Kidney epithelial cell (primary cell): Measurements from ENCODE around the gene STARD3. TPM values are rescaled to one million over a fixed set of nuclear protein-coding genes. Genes with fewer than 3 reads are reported as not detected.
A peak's percentile ranks its signal among the peaks of the same experiment; 100 is the strongest.

ENCODE experiments used
- DNase-seq: peaks from one replicate; pipeline ENCODE4 v3.0.0-alpha.2; 2010; ENCODE audit warnings: low read depth
- H3K27me3 ChIP-seq: 2 replicates; pipeline ENCODE4 v1.6.0; 2011; ENCODE audit warnings: low read length; ENCODE audit not compliant: control insufficient read depth, insufficient read depth
- H3K36me3 ChIP-seq: 2 replicates; pipeline ENCODE4 v1.5.1; 2011; ENCODE audit warnings: low read length; ENCODE audit not compliant: control insufficient read depth, insufficient read depth
- H3K4me3 ChIP-seq: 2 replicates; pipeline ENCODE4 v1.5.1; 2011; ENCODE audit warnings: low read depth, mild to moderate bottlenecking, control low read depth, low read length
- total RNA-seq: library from RNA; depleted of rRNA; stranded (reverse); fragments of >200 nt; gene quantifications from 2 replicates; pipeline ENCODE4 v1.2.3, GENCODE V29; 2015
- TF ChIP-seq, protein P1 (sequence below): IDR thresholded peaks from 2 replicates; pipeline ENCODE4 v1.5.1; 2011; ENCODE audit warnings: mild to moderate bottlenecking, moderate library complexity, low read length, control low read depth, inconsistent platforms; ENCODE audit not compliant: insufficient read depth, poor library complexity, severe bottlenecking

Gene STARD3
- total RNA-seq, 1 donor from 2014 or later = 52.6 TPM

- Histone ChIP-seq H3K4me3 (peak overlapping the region; percentile 48), H3K36me3 (no peaks in the 10 kb centered on the region), H3K27me3 (peaks cover 51% of the 10 kb centered on the region)
- no peak for DNase-seq
- TF ChIP-seq, protein P1, sequence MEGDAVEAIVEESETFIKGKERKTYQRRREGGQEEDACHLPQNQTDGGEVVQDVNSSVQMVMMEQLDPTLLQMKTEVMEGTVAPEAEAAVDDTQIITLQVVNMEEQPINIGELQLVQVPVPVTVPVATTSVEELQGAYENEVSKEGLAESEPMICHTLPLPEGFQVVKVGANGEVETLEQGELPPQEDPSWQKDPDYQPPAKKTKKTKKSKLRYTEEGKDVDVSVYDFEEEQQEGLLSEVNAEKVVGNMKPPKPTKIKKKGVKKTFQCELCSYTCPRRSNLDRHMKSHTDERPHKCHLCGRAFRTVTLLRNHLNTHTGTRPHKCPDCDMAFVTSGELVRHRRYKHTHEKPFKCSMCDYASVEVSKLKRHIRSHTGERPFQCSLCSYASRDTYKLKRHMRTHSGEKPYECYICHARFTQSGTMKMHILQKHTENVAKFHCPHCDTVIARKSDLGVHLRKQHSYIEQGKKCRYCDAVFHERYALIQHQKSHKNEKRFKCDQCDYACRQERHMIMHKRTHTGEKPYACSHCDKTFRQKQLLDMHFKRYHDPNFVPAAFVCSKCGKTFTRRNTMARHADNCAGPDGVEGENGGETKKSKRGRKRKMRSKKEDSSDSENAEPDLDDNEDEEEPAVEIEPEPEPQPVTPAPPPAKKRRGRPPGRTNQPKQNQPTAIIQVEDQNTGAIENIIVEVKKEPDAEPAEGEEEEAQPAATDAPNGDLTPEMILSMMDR = no peak
These were observed 18.6 kb upstream of the STARD3 start for GRCh38 chr17:39618246-39618913.

GRCh38 chr17:39618956-39619785, 17.8 kb upstream of the STARD3 start:
- TF ChIP-seq, protein P1 = no peak
- H3K4me3 ChIP-seq = no peak overlapping the region
- H3K27me3 ChIP-seq = peaks cover 50% of the 10 kb centered on the region
- no peaks in the 10 kb centered on the region for H3K36me3 ChIP-seq
- no peak for DNase-seq

DNA sequence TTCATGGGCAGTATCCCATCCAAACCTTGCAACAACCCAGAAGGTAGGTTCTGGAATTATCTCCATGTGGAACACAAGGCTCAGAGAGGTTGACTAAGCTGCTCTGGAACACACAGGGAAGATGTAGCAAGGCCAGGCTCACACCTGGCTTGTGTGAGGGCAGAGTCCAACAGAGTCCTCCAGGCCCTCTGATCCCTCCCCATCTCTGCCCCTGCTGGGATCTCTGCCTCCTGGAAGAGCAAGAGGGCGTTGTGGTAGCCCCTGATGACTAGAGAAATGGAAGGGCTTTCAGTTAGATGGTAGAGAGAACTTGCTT, 17.2 kb upstream of the STARD3 start:
- DNase-seq = no peak
- Histone ChIP-seq H3K27me3 (peaks cover 51% of the 10 kb centered on the region), H3K4me3 (no peak overlapping the region), H3K36me3 (no peaks in the 10 kb centered on the region)
- TF ChIP-seq, protein P1 = no peak

- Histone ChIP-seq H3K4me3 (no peak overlapping the region), H3K27me3 (peaks cover 61% of the 10 kb centered on the region), H3K36me3 (no peaks in the 10 kb centered on the region)
- TF ChIP-seq, protein P1 = peak; percentile 100
- DNase-seq = no peak
These were observed 15.2 kb upstream of the STARD3 start for GRCh38 chr17:39621523-39622379.

- Histone ChIP-seq H3K27me3 (peaks cover 61% of the 10 kb centered on the region), H3K4me3 (no peak overlapping the region), H3K36me3 (no peaks in the 10 kb centered on the region)
- no peak for DNase-seq
- TF ChIP-seq, protein P1 = no peak
These were observed 14.5 kb upstream of the STARD3 start for GRCh38 chr17:39622380-39623006.
